KOPT-K1 (cell line): ENCODE results near the gene ESYT3.

Experiments
- H3K27ac ChIP-seq: fragments of 200-600 bp; sonication (generic); 2 replicates; pipeline ENCODE4 v1.5.1; 2016; ENCODE audit warnings: antibody characterized with exemption, mild to moderate bottlenecking, low read depth, low read length; ENCODE audit not compliant: poor library complexity, severe bottlenecking
- H3K36me3 ChIP-seq: fragments of 200-600 bp; sonication (generic); 2 replicates; pipeline ENCODE4 v1.5.1; 2017; ENCODE audit warnings: antibody characterized with exemption, mild to moderate bottlenecking, low read length, moderate library complexity; ENCODE audit not compliant: insufficient read depth
- H3K9me3 ChIP-seq: fragments of 200-600 bp; sonication (generic); 2 replicates; pipeline ENCODE4 v1.5.1; 2017; ENCODE audit warnings: antibody characterized with exemption, low read length, mild to moderate bottlenecking; ENCODE audit not compliant: insufficient read depth, poor library complexity, severe bottlenecking

The ESYT3 gene, protein sequence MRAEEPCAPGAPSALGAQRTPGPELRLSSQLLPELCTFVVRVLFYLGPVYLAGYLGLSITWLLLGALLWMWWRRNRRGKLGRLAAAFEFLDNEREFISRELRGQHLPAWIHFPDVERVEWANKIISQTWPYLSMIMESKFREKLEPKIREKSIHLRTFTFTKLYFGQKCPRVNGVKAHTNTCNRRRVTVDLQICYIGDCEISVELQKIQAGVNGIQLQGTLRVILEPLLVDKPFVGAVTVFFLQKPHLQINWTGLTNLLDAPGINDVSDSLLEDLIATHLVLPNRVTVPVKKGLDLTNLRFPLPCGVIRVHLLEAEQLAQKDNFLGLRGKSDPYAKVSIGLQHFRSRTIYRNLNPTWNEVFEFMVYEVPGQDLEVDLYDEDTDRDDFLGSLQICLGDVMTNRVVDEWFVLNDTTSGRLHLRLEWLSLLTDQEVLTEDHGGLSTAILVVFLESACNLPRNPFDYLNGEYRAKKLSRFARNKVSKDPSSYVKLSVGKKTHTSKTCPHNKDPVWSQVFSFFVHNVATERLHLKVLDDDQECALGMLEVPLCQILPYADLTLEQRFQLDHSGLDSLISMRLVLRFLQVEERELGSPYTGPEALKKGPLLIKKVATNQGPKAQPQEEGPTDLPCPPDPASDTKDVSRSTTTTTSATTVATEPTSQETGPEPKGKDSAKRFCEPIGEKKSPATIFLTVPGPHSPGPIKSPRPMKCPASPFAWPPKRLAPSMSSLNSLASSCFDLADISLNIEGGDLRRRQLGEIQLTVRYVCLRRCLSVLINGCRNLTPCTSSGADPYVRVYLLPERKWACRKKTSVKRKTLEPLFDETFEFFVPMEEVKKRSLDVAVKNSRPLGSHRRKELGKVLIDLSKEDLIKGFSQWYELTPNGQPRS

GRCh38 chr3:138434276-138434874 lies at the start of gene ESYT3:
TSS of gene ESYT3 (plus strand) at chr3:138434616. CDS start at chr3:138434799, 183 bp downstream.
- Histone ChIP-seq H3K9me3 (peaks cover 6% of the 10 kb centered on the region), H3K36me3 (no peaks in the 10 kb centered on the region), H3K27ac (no peak within 1 kb of the TSS)

DNA sequence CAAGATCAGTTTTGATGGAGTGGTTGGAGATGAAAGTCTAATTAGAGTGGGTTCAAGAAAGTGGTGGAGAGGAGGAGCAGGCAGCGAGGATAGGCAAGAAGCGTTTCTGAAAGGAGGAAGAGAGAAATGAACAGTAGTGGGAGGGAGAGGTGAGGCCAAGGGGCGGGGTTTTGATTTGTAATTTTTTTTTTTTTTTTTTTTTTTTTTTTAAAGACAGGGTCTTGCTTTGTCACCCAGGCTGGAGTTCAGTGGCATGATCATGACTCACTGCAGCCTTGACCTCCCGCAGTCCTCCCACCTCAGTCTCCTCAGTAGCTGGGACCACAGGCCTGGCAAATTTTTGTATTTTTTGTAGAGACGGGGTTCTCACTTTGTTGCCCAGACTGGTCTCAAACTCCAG lies 49.4 kb upstream of the ESYT3 start:
- H3K9me3 ChIP-seq, result no peaks in the 10 kb centered on the region
- H3K27ac ChIP-seq, result no peak overlapping the region
- H3K36me3 ChIP-seq, result no peaks in the 10 kb centered on the region

DNA sequence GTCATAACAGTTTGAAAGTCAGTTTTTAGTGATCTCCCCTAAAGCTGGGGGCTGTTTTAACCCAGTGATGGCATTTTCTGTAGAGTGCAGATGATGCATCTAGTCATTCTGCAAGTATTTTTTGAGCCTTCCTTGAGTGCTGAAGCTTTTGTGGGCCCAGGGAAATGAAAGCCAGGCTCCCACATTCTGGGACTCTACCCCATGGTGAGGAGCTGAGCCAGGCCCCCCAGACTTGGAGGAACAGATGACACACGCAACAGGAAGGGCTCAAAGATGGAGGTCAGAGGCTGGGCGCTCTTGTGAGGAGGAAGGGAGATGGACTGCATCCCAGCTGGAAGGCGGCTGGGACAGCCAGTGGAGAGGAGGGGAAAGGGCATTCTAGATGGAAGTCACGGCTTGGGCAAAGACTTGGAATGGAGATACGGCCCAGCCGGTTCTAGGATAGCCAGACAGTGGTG lies 45.2 kb upstream of the ESYT3 start:
- Histone ChIP-seq H3K36me3 (no peaks in the 10 kb centered on the region), H3K9me3 (no peaks in the 10 kb centered on the region), H3K27ac (no peak overlapping the region)

GRCh38 chr3:138389841-138390581 lies 44.4 kb upstream of the ESYT3 start:
- Histone ChIP-seq H3K9me3 (no peaks in the 10 kb centered on the region), H3K36me3 (no peaks in the 10 kb centered on the region), H3K27ac (no peak overlapping the region)

DNA sequence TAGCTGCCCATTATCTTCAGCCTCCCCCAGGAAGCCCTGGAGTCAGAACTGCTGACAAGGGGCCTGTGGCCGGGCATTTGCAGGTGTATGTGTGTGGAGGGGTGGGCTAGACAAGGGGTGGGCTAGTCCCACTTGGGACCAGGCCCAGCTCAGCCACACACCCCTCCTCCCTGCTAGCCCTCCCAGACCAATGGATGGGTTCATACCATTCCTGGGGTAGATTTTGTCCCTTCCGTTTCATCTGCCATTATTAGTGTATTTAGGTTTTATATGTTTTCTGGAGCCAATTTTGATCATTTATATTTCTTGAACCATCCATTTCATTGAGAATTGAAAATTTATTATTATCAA lies 43.9 kb upstream of the ESYT3 start:
- Histone ChIP-seq H3K27ac (no peak overlapping the region), H3K9me3 (no peaks in the 10 kb centered on the region), H3K36me3 (no peaks in the 10 kb centered on the region)

DNA sequence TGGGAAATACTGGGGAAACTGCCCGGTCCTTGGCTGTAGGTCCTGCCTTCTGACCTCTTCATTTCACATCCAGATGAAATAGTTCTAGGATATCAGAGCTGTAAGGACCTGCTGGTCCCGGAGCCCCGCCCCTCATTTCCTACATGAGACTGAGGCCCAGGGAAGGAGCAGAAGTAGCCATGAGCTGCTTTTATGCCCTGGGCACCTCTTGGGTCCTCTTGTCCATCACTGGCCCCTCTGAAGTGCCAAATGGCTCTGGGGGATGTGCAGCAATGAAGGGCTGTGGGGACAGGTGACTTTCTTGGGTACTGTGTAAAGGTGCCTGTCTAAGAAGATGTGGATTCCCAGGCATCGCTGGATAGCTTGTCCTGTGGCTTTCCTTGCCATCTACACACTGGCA lies 40.3 kb upstream of the ESYT3 start:
- no peaks in the 10 kb centered on the region for H3K36me3 ChIP-seq
- no peaks in the 10 kb centered on the region for H3K9me3 ChIP-seq
- no peak overlapping the region for H3K27ac ChIP-seq

- Histone ChIP-seq H3K27ac (no peak overlapping the region), H3K36me3 (no peaks in the 10 kb centered on the region), H3K9me3 (no peaks in the 10 kb centered on the region)
Measured at GRCh38 chr3:138394686-138395085, 39.7 kb upstream of the ESYT3 start.

- Histone ChIP-seq H3K36me3 (no peaks in the 10 kb centered on the region), H3K9me3 (no peaks in the 10 kb centered on the region), H3K27ac (no peak overlapping the region)
Measured at GRCh38 chr3:138395865-138396751, 38.3 kb upstream of the ESYT3 start.

DNA sequence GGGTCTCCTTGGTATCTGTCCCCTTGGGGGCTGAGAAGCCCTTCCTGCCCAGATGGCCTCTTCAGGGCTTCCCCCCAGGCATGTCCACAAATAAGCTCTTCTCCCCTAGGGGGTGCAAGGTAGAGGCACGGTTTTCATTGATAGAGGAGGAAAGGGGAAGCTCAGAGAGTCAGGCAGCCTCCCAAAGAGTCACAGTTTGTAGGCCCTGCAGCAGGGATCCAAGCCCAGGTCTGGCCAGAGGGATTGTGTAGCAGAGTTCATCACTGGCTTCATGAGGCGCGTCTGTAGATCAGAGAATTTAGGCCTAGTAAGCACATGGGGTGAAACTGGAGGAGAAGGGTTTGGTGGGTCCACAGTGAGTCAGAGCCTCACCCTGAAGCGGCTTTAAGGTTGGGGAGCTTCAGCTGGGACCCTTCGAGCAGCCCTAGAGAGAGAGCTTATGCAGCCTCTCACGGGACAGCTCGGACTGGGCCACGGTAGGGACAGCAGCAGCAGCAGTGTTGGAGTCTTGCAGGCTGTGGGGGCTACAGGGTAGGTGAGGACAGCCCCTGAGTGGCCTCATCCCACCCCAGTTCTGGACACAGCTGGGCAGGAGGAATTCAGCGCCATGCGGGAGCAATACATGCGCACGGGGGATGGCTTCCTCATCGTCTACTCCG lies 37.5 kb upstream of the ESYT3 start:
- Histone ChIP-seq H3K36me3 (no peaks in the 10 kb centered on the region), H3K27ac (no peak overlapping the region), H3K9me3 (no peaks in the 10 kb centered on the region)

- H3K27ac ChIP-seq, result no peak overlapping the region
- H3K36me3 ChIP-seq, result no peaks in the 10 kb centered on the region
Measured at GRCh38 chr3:138397983-138398382, 36.4 kb upstream of the ESYT3 start.

DNA sequence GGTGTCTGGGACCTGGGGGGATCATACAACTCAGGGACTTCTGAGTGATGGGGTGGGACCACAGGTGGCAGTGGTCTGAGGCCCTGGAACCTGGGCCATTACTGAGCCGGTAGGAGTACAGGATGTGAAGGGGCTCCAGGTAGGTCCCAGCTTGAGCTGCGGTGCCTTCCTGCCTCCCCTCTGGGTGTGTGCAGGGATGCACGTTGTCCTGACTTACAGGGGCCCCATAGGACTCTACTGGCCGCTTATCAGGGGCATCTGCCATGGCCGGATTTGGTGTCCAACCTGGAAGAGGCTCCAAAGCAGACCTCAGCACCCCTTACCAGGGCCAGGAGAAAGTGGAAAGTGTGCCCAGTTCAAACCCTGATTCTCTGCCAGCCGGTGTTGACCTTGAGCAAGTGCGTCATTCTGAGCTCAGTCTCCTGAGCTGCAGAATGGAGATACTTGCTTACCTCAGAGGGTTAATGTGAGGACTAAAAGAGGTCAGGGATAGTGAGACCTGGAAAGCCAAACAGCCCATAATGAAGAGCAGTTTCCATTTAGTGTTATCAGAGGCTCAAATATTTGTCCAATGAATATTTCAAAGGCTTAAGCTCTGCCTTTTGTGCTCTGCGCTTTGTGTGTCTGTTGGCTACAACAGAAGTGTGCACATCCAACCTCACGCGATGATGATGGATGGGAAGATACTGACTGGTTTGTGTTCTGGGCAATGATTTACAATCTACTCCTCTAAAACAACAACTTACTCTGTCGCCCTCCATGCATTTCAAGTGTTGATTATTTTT lies 35.4 kb upstream of the ESYT3 start:
- H3K9me3 ChIP-seq, result no peaks in the 10 kb centered on the region
- H3K36me3 ChIP-seq, result no peaks in the 10 kb centered on the region
- H3K27ac ChIP-seq, result no peak overlapping the region

More at GRCh38 chr3:138397983-138398382, 36.4 kb upstream of the ESYT3 start:
- no peaks in the 10 kb centered on the region for H3K9me3 ChIP-seq

GRCh38 chr3:138399766-138400165 lies 34.6 kb upstream of the ESYT3 start:
- no peaks in the 10 kb centered on the region for H3K36me3 ChIP-seq
- no peak overlapping the region for H3K27ac ChIP-seq
- no peaks in the 10 kb centered on the region for H3K9me3 ChIP-seq

GRCh38 chr3:138400651-138401070 lies 33.8 kb upstream of the ESYT3 start:
- Histone ChIP-seq H3K9me3 (no peaks in the 10 kb centered on the region), H3K36me3 (no peaks in the 10 kb centered on the region), H3K27ac (no peak overlapping the region)
